Measurements from ENCODE around the gene GNGT1.

GRCh38 chr7:93944673-93945072 is 38.3 kb downstream of the GNGT1 start:
- TF ChIP-seq POLR2A (IDR thresholded peaks at IDR 0.05) (no peak), CTCF (IDR thresholded peaks at IDR 0.05 in 4 of 5, conservative IDR thresholded peaks at IDR 0.05 in 1 of 5) (no peak)

Measured in gastrocnemius medialis (tissue), 4 donors.